ENCODE measurements around the gene HUNK.

- TF ChIP-seq EZH2 (IDR thresholded peaks at IDR 0.05; ENCODE audit: low read depth) (no peak), CTCF (conservative IDR thresholded peaks at IDR 0.05) (no peak)
Measured at GRCh38 chr21:31873275-31873695, 465 bp downstream of the HUNK start.

All from PC-9 (cell line).